ENCODE results near the gene CCDC7.

- no peak for TF ChIP-seq CTCF (IDR thresholded peaks at IDR 0.05)
- no peak for TF ChIP-seq CREB1 (CRISPR knock-in tag; IDR thresholded peaks at IDR 0.05)
- TF ChIP-seq TEAD4 (CRISPR knock-in tag; IDR thresholded peaks at IDR 0.05) = no peak
- TF ChIP-seq, protein P1, sequence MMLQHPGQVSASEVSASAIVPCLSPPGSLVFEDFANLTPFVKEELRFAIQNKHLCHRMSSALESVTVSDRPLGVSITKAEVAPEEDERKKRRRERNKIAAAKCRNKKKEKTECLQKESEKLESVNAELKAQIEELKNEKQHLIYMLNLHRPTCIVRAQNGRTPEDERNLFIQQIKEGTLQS (CRISPR knock-in tag; conservative IDR thresholded peaks at IDR 0.05) = no peak
- no peak for TF ChIP-seq NFYB (CRISPR knock-in tag; conservative IDR thresholded peaks at IDR 0.05; ENCODE audit: low read depth)
- TF ChIP-seq, protein P2, sequence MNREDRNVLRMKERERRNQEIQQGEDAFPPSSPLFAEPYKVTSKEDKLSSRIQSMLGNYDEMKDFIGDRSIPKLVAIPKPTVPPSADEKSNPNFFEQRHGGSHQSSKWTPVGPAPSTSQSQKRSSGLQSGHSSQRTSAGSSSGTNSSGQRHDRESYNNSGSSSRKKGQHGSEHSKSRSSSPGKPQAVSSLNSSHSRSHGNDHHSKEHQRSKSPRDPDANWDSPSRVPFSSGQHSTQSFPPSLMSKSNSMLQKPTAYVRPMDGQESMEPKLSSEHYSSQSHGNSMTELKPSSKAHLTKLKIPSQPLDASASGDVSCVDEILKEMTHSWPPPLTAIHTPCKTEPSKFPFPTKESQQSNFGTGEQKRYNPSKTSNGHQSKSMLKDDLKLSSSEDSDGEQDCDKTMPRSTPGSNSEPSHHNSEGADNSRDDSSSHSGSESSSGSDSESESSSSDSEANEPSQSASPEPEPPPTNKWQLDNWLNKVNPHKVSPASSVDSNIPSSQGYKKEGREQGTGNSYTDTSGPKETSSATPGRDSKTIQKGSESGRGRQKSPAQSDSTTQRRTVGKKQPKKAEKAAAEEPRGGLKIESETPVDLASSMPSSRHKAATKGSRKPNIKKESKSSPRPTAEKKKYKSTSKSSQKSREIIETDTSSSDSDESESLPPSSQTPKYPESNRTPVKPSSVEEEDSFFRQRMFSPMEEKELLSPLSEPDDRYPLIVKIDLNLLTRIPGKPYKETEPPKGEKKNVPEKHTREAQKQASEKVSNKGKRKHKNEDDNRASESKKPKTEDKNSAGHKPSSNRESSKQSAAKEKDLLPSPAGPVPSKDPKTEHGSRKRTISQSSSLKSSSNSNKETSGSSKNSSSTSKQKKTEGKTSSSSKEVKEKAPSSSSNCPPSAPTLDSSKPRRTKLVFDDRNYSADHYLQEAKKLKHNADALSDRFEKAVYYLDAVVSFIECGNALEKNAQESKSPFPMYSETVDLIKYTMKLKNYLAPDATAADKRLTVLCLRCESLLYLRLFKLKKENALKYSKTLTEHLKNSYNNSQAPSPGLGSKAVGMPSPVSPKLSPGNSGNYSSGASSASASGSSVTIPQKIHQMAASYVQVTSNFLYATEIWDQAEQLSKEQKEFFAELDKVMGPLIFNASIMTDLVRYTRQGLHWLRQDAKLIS (CRISPR knock-in tag; IDR thresholded peaks at IDR 0.05; ENCODE audit: borderline replicate concordance) = no peak
- TF ChIP-seq SOX15 (CRISPR knock-in tag; IDR thresholded peaks at IDR 0.05) = no peak
Observed at GRCh38 chr10:32693441-32693979, 247.6 kb downstream of the CCDC7 start.
